Measurements from ENCODE around the gene FNDC3A.
"Not testable (repeated sequence)": the region's sequence is repeated elsewhere in the genome, so short reads cannot be mapped to it uniquely, and the experiment has no call there.

Gene FNDC3A

DNA sequence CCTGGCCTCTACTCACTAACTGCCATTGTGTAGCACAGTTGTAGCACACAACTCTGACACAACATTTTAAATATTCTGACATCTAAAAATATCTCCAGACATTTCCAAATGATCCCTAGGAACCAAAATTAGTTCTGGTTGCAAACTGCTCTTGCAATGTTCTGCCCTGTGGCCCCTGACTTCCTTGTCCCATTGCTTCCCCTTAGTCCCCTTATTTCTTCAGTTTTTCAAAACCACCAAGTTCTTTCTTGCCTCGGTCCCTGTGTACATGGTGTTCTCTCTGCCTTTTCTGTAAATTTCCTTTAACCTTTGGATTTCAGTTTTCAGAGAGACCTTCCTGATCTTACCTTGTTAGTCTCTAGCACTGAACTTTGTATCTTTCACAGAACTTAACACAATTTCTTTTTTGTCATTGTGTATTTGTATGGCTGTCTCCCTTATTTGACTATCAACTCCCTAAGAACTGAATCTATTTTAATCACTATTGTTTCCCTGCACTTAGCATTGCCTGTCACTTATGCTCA is 156.8 kb downstream of the FNDC3A start:
- H3K27ac ChIP-seq (replicated peaks; ENCODE audit: low read length), result no peak overlapping the region
- no peak overlapping the region for H2BK15ac ChIP-seq (ENCODE audit: low read length)
- no peak overlapping the region for H2BK5ac ChIP-seq (ENCODE audit: low read length)
- H3K9ac ChIP-seq (ENCODE audit: low read depth, low read length, poor library complexity), result no peak overlapping the region
- H3K9me3 ChIP-seq (replicated peaks in 1 of 2; ENCODE audit: control insufficient read depth in 2 of 2, insufficient read depth in 1 of 2, low read depth in 1 of 2, low read length in 2 of 2), result peaks cover 0 to 4% of the 10 kb centered on the region in 2 donors
- peaks cover 17 to 68% of the 10 kb centered on the region in 2 donors for H3K36me3 ChIP-seq (replicated peaks in 1 of 2; ENCODE audit: control insufficient read depth in 2 of 2, insufficient read depth in 2 of 2, low read length in 2 of 2)
- no peak overlapping the region for H3K18ac ChIP-seq (ENCODE audit: low read length)
- no peak overlapping the region for H2AFZ ChIP-seq (ENCODE audit: low read length)
- no peak overlapping the region for H3K4ac ChIP-seq (ENCODE audit: low read length)
- no peak overlapping the region for H3K14ac ChIP-seq (ENCODE audit: low read length)
- no CpG with 5 or more reads among the region's 1 CpG for WGBS, 2 donors (ENCODE audit: extremely low coverage in 2 of 2, insufficient read length in 2 of 2, insufficient replicate concordance in 1 of 2)
- H3K4me1 ChIP-seq (ENCODE audit: control insufficient read depth in 2 of 2, insufficient read depth in 1 of 2, low read depth in 1 of 2, low read length in 2 of 2), result no peaks in the 10 kb centered on the region
- no peak overlapping the region for H4K91ac ChIP-seq (ENCODE audit: low read depth, low read length, poor library complexity)
- H3K79me1 ChIP-seq (ENCODE audit: low read depth, low read length), result no peaks in the 10 kb centered on the region
- H4K8ac ChIP-seq (ENCODE audit: low read depth, low read length), result no peak overlapping the region
- H2BK12ac ChIP-seq (ENCODE audit: low read length), result no peak overlapping the region
- no peak overlapping the region for H2AK5ac ChIP-seq (ENCODE audit: low read depth, low read length)
- no peak overlapping the region for H2BK120ac ChIP-seq (ENCODE audit: low read depth, low read length)
- no peaks in the 10 kb centered on the region for H3K27me3 ChIP-seq (ENCODE audit: control insufficient read depth in 3 of 3, insufficient read depth in 3 of 3, low read depth in 1 of 3, low read length in 3 of 3)
- no peak overlapping the region for H3K23ac ChIP-seq (ENCODE audit: low read depth, low read length, poor library complexity)
- no peak overlapping the region for H3K4me2 ChIP-seq (ENCODE audit: insufficient read depth, low read length, poor library complexity, severe bottlenecking)
- no peak for DNase-seq (ENCODE audit: low spot score)
- H3K4me3 ChIP-seq (ENCODE audit: low read length in 2 of 2), result no peak overlapping the region

- Histone ChIP-seq H3K9me3 (replicated peaks in 1 of 2; ENCODE audit: control insufficient read depth in 2 of 2, insufficient read depth in 1 of 2, low read depth in 1 of 2, low read length in 2 of 2) (peaks cover 0 to 4% of the 10 kb centered on the region in 2 donors), H2BK12ac (ENCODE audit: low read length) (no peak overlapping the region), H2AK5ac (ENCODE audit: low read depth, low read length) (no peak overlapping the region), H3K4me2 (ENCODE audit: insufficient read depth, low read length, poor library complexity, severe bottlenecking) (no peak overlapping the region), H2BK5ac (ENCODE audit: low read length) (no peak overlapping the region), H3K9ac (ENCODE audit: low read depth, low read length, poor library complexity) (no peak overlapping the region), H3K27ac (replicated peaks; ENCODE audit: low read length) (no peak overlapping the region), H3K4me3 (ENCODE audit: low read length in 2 of 2) (no peak overlapping the region), H3K27me3 (ENCODE audit: control insufficient read depth in 3 of 3, insufficient read depth in 3 of 3, low read depth in 1 of 3, low read length in 3 of 3) (no peaks in the 10 kb centered on the region), H3K18ac (ENCODE audit: low read length) (no peak overlapping the region), H3K79me1 (ENCODE audit: low read depth, low read length) (no peaks in the 10 kb centered on the region), H3K23ac (ENCODE audit: low read depth, low read length, poor library complexity) (no peak overlapping the region), H3K4me1 (ENCODE audit: control insufficient read depth in 2 of 2, insufficient read depth in 1 of 2, low read depth in 1 of 2, low read length in 2 of 2) (no peaks in the 10 kb centered on the region), H4K8ac (ENCODE audit: low read depth, low read length) (no peak overlapping the region), H2AFZ (ENCODE audit: low read length) (no peak overlapping the region), H2BK15ac (ENCODE audit: low read length) (no peak overlapping the region), H4K91ac (ENCODE audit: low read depth, low read length, poor library complexity) (no peak overlapping the region), H3K36me3 (replicated peaks in 1 of 2; ENCODE audit: control insufficient read depth in 2 of 2, insufficient read depth in 2 of 2, low read length in 2 of 2) (peaks cover 18 to 83% of the 10 kb centered on the region in 2 donors), H2BK120ac (ENCODE audit: low read depth, low read length) (no peak overlapping the region), H3K4ac (ENCODE audit: low read length) (no peak overlapping the region), H3K14ac (ENCODE audit: low read length) (no peak overlapping the region)
- no CpG with 5 or more reads among the region's 3 CpGs for WGBS, 2 donors (ENCODE audit: extremely low coverage in 2 of 2, insufficient read length in 2 of 2, insufficient replicate concordance in 1 of 2)
- no peak for DNase-seq (ENCODE audit: low spot score)
Observed at GRCh38 chr13:49134305-49134704, 158.6 kb downstream of the FNDC3A start.

DNA sequence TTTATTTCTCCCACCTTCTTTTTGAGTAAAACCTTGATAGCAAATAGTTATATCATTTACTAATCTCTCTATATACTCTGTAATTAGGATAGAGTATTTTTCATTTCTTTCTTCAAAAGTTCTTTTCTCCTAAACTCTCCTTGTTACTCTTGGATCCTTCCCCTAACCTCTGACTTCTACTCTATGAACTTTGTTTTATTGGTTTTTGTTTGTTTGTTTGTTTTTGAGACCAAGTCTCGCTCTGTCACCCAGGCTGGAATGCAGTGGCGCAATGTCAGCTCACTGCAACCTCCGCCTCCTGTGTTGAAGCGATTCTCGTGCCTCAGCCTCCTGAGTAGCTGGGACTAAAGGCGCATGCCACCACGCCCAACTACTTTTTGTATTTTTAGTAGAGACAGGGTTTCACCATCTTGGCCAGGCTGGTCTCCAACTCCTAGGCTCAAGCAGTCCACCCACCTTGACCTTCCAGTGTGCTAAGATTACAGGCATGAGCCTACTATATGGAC is 161.5 kb downstream of the FNDC3A start:
- not testable (repeated sequence) for H2BK15ac ChIP-seq (ENCODE audit: low read length); H2AK5ac ChIP-seq (ENCODE audit: low read depth, low read length); H3K4me2 ChIP-seq (ENCODE audit: insufficient read depth, low read length, poor library complexity, severe bottlenecking); H2AFZ ChIP-seq (ENCODE audit: low read length); H3K23ac ChIP-seq (ENCODE audit: low read depth, low read length, poor library complexity); H3K4me3 ChIP-seq (ENCODE audit: low read length in 2 of 2); H2BK12ac ChIP-seq (ENCODE audit: low read length); H2BK120ac ChIP-seq (ENCODE audit: low read depth, low read length); H4K8ac ChIP-seq (ENCODE audit: low read depth, low read length); H4K91ac ChIP-seq (ENCODE audit: low read depth, low read length, poor library complexity); H3K9me3 ChIP-seq (replicated peaks in 1 of 2; ENCODE audit: control insufficient read depth in 2 of 2, insufficient read depth in 1 of 2, low read depth in 1 of 2, low read length in 2 of 2); H3K9ac ChIP-seq (ENCODE audit: low read depth, low read length, poor library complexity); H3K27me3 ChIP-seq (ENCODE audit: control insufficient read depth in 3 of 3, insufficient read depth in 3 of 3, low read depth in 1 of 3, low read length in 3 of 3); H3K79me1 ChIP-seq (ENCODE audit: low read depth, low read length); H2BK5ac ChIP-seq (ENCODE audit: low read length); H3K14ac ChIP-seq (ENCODE audit: low read length); H3K18ac ChIP-seq (ENCODE audit: low read length); H3K27ac ChIP-seq (replicated peaks; ENCODE audit: low read length); H3K4ac ChIP-seq (ENCODE audit: low read length); H3K4me1 ChIP-seq (ENCODE audit: control insufficient read depth in 2 of 2, insufficient read depth in 1 of 2, low read depth in 1 of 2, low read length in 2 of 2); DNase-seq (ENCODE audit: low spot score)
- peaks cover 12 to 96% of the 10 kb centered on the region in 2 donors for H3K36me3 ChIP-seq (replicated peaks in 1 of 2; ENCODE audit: control insufficient read depth in 2 of 2, insufficient read depth in 2 of 2, low read length in 2 of 2)
- WGBS, 2 donors (ENCODE audit: extremely low coverage in 2 of 2, insufficient read length in 2 of 2, insufficient replicate concordance in 1 of 2), result no CpG with 5 or more reads among the region's 7 CpGs

GRCh38 chr13:49140910-49141611 is 165.3 kb downstream of the FNDC3A start:
- no peak overlapping the region for H3K4me3 ChIP-seq (ENCODE audit: low read length in 2 of 2)

More at GRCh38 chr13:49140910-49141611, 165.3 kb downstream of the FNDC3A start:
- Histone ChIP-seq H3K4me1 (ENCODE audit: control insufficient read depth in 2 of 2, insufficient read depth in 1 of 2, low read depth in 1 of 2, low read length in 2 of 2) (no peaks in the 10 kb centered on the region), H3K79me1 (ENCODE audit: low read depth, low read length) (no peaks in the 10 kb centered on the region), H4K91ac (ENCODE audit: low read depth, low read length, poor library complexity) (no peak overlapping the region), H3K36me3 (replicated peaks in 1 of 2; ENCODE audit: control insufficient read depth in 2 of 2, insufficient read depth in 2 of 2, low read length in 2 of 2) (peaks cover 9 to 98% of the 10 kb centered on the region in 2 donors), H2BK120ac (ENCODE audit: low read depth, low read length) (no peak overlapping the region), H4K8ac (ENCODE audit: low read depth, low read length) (no peak overlapping the region), H3K4ac (ENCODE audit: low read length) (no peak overlapping the region), H2AFZ (ENCODE audit: low read length) (no peak overlapping the region), H2AK5ac (ENCODE audit: low read depth, low read length) (no peak overlapping the region), H3K9ac (ENCODE audit: low read depth, low read length, poor library complexity) (no peak overlapping the region), H3K23ac (ENCODE audit: low read depth, low read length, poor library complexity) (no peak overlapping the region), H3K27ac (replicated peaks; ENCODE audit: low read length) (no peak overlapping the region), H3K9me3 (replicated peaks in 1 of 2; ENCODE audit: control insufficient read depth in 2 of 2, insufficient read depth in 1 of 2, low read depth in 1 of 2, low read length in 2 of 2) (no peaks in the 10 kb centered on the region), H2BK15ac (ENCODE audit: low read length) (no peak overlapping the region), H3K4me2 (ENCODE audit: insufficient read depth, low read length, poor library complexity, severe bottlenecking) (no peak overlapping the region), H3K18ac (ENCODE audit: low read length) (no peak overlapping the region), H2BK5ac (ENCODE audit: low read length) (no peak overlapping the region), H2BK12ac (ENCODE audit: low read length) (no peak overlapping the region), H3K27me3 (ENCODE audit: control insufficient read depth in 3 of 3, insufficient read depth in 3 of 3, low read depth in 1 of 3, low read length in 3 of 3) (no peaks in the 10 kb centered on the region), H3K14ac (ENCODE audit: low read length) (no peak overlapping the region)
- no peak for DNase-seq (ENCODE audit: low spot score)
